ENCODE data around the gene CD2. TPM values are rescaled to one million over a fixed set of nuclear protein-coding genes. Genes with fewer than 3 reads are reported as not detected.

CD2 gene
- total and polyA plus RNA-seq, 2 donors: 1.4 to 2.3 TPM

- Histone ChIP-seq H3K4me3 (ENCODE audit: low read depth, low read length) (no peak overlapping the region), H3K4me1 (ENCODE audit: insufficient read depth) (no peaks in the 10 kb centered on the region), H3K27ac (ENCODE audit: low read depth) (no peak overlapping the region), H3K36me3 (ENCODE audit: insufficient read depth) (no peaks in the 10 kb centered on the region)
- WGBS: 62% methylated on average over 2 of the region's 2 CpGs
- no peak for DNase-seq (ENCODE audit: extremely low spot score)
These were observed 63.4 kb downstream of the CD2 start for GRCh38 chr1:116817582-116818064.

Other genes with a start within 250 kb of the CD2 start
- 36.3 TPM for gene CD58, start 183.4 kb upstream of the CD2 start, total RNA-seq
- gene CD58, start 183.4 kb upstream of the CD2 start, polyA plus RNA-seq: 22.6 TPM
- 32.5 TPM for gene IGSF3, start 86.7 kb upstream of the CD2 start, total RNA-seq
- 6.3 TPM for gene IGSF3, start 86.7 kb upstream of the CD2 start, polyA plus RNA-seq
- 85.9 TPM for gene PTGFRN, start 155.5 kb downstream of the CD2 start, total RNA-seq
- 41.5 TPM for gene PTGFRN, start 155.5 kb downstream of the CD2 start, polyA plus RNA-seq
- gene CD101, start 247.3 kb downstream of the CD2 start, total RNA-seq: 1.0 TPM
- 1.3 TPM for gene CD101, start 247.3 kb downstream of the CD2 start, polyA plus RNA-seq